GM18519 (cell line): ENCODE results near the gene PRPF6.

Source experiments
- ATAC-seq: cut with Tn5 transposase; IDR thresholded peaks from one replicate; pipeline ENCODE4 v1.9.1; 2021; ENCODE audit warnings: mild to moderate bottlenecking, moderate library complexity; ENCODE audit not compliant: unreplicated experiment, low FRiP score

The PRPF6 gene

DNA sequence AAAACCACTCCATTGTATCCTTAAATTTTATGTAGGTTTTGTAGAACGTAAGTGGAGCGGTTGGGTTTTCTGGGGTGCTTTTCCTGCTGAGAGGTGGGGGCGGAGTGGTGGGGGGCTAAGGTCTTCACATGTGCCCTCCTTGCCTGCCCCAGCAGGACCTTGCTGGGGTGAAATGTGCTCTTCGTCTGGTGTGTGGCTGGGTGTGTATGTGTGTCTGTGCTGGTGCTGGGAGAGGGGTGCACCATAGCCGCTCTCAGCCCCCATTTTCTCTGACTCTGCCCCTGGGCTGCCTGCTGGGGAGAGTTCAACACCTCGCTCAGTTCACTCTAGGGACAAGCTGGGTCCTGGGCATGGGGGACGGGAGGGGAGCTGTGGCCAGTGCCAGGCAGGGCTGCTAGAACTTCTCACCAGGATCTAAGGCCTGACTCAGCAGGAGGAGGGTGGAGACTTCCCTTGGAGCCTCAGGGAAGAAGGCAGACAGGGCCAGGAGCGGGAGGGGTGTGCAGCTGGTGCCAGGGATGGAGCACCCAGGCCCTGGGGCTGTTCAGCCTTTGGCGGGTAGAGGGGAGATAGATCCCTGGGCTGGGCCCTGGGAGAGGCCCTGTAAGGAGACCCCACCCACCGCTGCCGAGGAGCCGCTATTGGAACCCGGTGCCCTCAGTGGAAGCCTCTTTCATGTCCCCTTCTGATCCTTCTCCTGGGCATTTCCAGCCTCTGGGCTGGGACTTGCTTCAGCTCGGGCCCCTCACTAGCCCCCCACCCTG lies 63.7 kb downstream of the PRPF6 start:
- no peak for ATAC-seq

DNA sequence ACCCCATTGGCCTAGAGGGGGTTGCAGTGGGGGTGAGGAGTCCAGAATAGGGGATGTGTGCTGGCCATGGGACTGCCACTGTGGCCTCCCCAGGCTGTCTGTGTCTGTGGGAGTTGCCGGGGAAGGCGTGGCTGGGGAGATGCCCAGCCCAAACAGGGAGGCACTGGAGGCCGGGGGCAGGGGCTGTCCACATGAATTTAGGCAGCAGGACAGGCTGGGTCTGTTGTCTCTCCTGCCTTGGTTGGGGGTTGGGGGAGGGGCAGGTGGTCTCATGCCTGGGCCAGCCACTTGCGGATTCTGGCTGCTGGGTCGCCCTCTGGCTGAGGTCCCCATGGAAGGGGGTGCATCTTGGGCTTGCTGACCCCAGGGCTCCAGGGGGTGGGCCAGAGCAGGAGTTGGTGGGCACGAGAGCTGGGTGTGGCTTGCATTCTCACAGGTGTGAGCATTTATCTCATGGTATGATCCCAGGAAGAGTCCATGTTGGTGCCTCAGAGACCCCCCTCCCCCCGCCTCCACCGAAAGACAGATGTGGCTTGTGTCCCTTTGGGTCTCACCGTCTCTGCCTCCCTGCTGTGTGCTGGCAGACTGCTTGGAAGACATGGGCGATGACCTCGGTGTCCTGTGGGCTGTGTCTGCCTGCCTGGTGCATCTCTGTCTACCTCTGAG lies 64.5 kb downstream of the PRPF6 start:
- no peak for ATAC-seq

DNA sequence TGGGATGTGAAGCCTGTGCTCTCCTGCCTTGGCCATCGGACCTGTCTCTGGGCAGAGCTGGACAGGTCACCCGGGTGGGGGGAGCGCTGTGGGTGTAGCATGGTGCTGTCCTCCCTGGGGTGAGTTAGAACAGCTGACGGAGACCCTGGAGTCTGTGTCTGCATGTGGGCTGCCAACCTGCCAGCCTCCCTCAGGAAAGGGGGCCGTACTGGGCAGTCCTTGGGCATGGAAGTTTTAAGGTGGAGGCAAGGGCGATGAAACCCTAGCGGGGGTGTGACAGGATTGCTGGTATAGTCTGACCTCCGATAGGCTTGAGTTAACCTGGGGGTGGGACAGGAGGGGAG lies 66.1 kb downstream of the PRPF6 start:
- no peak for ATAC-seq

DNA sequence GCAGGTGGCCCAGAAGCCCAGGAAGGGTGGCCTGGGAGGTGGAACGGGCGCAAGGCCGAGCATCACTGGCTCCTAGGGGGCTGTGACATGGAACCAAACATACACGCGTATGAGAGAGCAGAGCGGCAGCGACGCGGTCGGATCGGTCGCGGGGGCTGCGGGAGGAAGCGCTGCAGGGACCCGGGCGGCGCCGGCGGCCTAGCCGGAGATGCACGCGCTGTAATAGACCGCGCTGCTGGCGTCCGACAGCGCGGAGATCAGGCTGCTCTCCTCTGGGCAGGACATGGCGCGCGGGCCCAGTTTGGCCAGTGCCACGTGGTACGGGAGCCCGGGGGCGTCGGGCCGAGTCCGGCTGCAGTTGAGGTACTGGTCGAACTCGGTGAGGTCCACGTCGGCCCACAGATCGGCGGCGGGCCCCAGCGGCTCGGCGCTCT lies 67.1 kb downstream of the PRPF6 start:
- no peak for ATAC-seq

DNA sequence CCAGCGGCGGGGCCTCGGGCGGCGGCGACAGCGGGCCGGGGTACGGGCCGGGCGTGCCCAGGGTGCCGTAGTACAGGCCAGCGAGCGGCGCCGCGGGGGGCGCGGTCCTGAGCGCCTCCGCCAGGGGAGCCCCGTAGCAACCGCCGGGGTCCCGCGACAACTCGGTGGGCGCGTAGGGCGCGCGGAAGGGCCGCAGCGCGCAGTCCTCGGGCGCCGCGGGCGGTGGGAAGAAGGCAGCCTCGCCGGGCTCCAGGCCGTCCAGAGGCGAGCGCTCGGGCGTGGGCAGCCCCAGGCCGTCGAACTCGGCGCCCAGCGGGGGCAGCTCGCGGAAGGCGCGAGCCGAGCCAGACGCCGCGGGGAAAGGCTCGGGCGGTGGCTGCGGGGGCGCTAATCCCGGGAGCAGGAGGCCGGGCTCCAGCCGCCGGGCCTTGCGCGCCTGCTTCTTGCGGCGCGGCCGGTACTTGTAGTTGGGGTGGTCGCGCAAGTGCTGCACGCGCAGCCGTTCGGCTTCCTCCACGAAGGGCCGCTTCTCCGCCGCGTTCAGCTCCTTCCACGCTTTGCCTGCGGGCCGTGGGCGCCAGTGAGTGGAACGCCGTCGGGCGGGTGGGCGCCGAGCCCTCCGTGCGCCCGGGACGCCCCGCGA lies 67.6 kb downstream of the PRPF6 start:
- no peak for ATAC-seq

DNA sequence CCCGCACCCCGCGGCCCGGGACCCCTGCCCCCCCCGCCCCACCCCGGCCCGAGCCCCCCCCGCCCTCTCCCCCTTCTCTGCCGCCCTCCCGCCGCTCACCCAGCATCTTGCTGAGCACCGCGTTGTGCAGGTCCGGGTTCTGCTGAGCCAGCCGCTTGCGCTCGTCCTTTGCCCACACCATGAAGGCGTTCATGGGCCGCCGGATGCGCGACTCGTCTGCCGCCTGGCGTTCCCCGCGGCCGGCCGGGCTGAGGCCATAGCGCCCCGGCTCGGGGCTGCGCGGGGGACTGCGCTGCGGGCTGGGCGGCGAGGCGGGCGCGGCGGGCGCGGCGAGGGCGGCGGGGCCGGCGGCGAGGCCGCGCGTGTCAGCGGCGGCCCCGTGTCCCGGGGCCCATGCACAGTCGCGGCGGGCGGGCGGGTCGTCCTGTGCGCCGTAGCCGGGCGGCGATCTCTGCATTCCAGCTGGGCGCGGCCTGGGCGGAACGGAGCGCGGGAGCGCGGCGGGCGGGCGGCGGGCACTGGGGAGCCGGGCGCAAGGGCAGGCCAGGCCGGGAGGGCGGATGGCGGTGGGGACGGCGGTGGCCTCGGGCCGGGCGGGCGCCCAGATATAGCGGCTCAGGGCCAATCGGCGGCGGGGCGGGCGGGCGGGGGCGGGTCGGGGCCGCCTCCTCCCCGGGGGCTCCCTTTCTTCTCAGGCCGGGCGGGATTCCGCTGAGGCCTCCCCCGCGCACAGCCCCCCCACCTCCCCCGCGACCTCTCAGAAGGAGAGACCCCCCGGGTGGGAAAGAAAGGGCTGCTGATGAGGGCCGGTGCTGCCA lies 68.3 kb downstream of the PRPF6 start, which contains the start of gene SOX18:
SOX18 (minus strand) TSS at position 580 of the 818 bp plus-strand sequence; CDS start at position 457, 123 bp downstream.
- ATAC-seq = no peak

DNA sequence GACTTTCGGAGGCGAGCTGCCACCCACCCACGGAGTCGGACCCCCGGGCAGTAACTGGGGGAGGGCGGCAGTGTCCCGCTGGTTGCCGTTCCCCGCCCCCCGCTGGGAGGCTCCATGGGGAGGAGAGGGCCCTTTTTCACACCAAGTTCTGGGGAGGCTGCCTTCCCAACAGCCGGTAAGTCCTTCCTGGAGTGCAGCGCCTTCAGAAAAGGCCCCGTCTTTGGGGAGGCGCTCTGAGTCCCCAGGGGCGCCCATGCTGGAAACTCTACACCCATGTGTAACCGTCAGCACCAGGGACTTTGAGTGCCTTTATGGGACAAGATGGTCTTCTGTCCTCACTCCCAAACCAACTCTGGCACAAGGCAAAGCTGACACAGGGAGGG lies 68.9 kb downstream of the PRPF6 start:
- no peak for ATAC-seq

DNA sequence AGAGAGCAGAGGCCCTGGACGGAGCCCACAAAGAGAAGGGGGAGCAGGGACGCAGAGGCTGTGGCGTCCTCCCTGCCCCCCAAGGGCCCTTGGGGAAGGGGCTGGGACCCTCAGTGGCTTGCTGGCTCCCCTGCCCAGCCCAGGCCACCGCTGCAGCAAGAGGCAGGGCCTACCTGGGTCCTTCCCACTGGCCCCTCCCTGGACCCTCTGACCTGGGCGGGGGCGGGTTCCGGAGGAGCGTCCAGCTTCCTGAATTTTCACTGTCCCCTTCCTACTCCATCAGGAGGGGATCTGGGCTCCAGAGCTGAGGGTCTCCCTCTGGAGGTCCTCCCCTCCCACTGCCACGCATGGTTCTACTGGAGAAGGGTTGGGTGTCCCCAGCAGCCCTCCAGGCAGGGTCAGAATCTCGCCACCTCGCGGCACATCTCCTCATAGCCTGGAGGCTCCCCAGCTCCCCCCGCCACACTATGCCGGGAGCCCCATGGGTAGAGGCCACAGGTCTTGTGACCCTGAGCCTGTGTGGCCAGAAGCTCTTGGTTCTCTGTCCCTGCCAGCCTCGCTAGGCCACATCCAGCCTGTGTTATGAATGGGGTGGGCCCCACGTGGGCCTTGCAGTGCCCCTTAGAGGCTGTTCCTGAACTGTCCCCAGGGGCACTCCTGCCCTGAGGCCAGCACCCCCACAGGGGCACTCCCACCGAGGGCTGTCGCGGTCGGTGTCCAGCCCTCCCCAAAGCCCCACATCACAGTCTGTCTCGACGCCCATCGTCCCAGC lies 69.5 kb downstream of the PRPF6 start:
- ATAC-seq = no peak

DNA sequence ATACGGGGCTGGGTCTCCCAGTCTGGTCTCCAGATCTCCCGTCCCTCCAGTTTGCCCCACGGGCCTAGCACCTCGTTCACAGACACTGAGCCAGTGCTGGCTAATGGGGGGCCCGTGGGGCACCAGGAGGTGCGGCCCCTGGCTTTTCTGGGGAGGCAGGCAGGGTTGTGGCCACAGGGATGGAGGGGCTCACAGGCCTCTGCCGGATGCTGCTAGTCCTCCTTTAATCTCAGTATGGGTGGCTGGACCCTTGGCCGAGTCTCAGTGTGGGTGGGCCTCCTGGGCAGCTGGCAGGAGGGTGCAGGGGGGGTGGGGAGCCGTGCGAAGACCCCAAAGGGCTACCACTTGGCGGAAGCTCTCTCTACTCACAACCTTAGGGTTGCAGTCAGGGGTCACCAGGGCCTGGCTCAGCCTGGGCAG lies 70.1 kb downstream of the PRPF6 start:
- no peak for ATAC-seq

DNA sequence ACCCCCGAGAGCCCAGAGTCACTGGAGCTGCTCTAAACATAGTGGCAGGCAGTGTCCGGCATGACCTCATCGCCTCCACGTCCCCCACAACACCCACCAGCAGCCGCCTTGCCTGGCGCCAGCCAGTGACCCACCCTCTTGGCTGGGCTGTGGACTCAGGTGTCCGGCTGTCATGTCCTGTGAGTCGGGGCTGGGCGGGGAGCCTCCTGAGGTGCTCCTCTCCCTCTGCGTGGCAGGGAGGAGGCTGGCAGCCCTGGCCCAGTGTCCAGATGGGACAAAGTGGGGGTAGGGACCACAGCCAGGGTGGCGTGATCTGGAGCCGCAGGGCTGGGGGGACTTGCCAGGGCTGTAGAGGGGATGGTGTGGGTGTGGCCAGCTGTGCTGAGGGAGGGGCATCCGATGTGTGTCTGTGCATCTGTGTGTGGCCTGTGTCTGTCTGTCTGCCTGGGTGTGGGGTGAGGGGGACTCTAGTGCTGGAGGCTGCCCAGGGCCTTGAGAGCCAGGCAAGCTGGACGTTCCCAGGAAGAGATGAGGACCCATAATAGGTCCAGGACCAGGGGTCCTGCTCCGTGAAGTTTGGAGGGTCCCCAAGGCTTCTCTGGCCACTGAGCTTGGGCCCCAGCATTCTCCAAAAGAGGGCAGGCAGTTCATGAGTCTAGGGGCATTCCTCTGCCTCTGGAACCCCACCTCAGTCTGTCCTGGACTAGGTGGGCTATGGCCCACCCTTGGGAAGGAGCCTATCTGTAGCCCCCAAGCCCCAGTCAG lies 70.8 kb downstream of the PRPF6 start:
- no peak for ATAC-seq

DNA sequence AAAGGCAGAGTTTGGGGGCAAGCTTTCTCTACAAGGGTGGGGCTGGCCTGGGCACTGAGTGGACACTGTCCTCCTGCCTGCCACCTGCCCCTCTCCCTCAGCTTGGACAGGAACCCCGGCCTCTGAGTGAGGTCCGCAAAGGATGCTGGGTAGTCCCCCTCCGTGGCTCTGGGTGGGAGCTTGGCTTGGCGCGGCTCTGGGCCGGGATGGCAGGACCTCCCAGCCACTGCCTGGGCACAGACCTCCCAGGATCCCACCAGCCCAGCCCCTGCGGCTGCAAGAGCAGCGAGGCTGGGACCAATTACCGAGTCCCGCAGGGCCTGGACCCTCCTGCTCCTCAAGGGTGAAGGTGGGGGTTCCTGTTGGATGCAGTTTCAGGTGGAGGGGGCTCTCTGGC lies 71.4 kb downstream of the PRPF6 start:
- ATAC-seq = no peak

DNA sequence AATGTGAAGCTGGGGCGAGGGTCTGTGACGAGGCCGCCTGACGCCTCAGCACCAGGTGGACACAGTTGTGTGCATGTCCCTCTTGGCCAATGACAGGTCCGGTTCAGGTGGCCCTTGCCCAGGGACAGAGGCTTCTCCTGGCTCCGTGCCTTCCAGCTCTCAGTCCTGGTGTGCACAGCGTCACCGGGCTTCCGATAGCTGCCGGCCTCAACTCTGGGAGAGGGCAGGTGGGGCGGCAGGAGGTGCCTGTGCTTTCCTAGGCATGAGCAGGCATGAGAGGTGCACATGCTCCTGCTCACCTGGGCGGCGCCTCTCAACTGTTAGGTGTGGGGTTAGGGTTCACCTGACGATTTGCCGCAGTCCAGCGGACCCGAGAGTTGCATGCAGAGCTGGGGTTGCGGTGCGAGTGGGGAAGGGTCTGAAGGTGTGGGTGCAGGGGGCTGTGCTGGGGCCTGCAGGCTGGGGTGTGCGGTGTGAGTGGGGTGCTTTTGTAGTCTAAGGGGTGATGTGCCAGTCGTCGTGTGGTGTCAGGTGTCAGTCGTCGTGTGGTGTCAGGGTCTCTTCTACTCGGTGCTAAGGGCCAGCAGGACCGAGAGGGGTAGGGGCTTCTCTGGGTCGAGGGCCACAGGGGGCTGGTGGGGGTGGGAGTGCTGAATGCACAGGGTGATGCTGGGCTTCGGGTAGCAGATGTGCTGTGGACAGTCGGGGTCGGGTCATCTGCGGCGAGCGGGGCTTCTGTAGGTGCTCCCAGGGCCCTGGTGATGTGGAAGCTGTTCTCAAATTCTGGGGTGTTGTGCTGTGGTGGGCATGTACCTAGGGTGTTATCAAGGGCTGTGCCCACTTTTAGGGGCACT lies 72.3 kb downstream of the PRPF6 start:
- ATAC-seq = no peak

DNA sequence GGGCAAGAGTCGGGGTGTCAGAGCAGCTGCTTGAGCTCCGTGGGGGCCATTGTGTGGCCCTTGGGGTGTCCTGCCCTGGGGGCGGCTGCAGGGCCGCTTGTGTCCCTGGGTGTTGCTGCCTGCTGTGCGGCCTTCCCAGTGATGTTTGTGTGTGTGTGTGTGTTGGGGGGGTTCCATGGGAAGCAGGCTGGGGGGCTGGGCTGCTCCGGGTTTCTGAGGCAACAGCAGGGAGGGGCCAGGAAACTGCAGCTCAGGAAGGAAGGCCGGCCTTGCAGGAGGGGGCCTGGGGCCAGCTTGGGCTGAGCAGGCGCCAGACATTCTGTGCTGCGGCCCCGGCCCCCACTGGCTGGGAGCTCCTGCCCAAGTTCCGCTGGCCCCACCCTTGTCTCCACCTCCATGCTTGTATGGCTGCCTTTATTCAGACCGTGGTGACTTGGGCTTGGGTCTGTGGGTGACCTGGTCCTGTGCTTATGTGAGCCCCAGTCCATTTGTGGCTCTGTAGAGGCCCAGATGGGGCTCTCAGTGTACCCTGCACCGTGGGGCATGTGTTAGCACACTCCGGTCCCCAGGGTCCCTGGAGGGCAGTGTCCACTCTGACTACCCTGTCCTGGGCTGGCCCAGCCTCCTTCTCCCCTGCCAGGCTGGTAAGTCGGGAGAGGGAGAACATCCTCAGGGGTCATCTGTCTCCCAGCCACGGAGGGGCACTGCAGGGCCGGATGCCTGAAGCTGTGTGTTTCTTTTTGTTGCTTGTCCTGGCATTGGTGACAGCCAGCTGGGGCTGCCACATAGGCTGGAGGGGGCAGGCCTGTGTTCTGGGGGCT lies 73.1 kb downstream of the PRPF6 start:
- no peak for ATAC-seq

DNA sequence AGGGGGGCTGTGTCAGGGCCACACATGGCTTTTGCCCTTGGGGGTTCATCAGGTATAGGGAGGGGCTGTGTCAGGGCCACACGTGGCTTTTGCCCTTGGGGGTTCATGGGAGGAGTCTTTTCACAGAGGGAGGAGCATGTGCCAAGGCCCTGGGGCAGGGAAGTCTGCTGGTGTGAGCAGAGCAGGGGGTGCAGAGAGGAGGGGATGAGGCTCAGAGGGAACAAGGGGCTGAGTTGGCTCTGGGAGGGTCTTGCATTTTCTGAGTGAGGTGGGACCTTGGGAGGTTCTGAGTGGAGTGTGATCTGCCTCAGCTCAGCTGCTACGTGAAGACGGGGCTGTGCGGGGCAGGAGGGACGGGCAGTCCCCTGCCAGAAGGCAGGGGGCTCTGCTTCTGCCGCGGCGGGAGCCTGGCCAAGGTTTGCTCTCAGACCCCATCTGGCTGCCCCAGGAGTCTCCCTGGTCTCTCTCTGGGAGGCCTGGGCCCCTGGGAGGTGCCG lies 74.5 kb downstream of the PRPF6 start:
- ATAC-seq = no peak

DNA sequence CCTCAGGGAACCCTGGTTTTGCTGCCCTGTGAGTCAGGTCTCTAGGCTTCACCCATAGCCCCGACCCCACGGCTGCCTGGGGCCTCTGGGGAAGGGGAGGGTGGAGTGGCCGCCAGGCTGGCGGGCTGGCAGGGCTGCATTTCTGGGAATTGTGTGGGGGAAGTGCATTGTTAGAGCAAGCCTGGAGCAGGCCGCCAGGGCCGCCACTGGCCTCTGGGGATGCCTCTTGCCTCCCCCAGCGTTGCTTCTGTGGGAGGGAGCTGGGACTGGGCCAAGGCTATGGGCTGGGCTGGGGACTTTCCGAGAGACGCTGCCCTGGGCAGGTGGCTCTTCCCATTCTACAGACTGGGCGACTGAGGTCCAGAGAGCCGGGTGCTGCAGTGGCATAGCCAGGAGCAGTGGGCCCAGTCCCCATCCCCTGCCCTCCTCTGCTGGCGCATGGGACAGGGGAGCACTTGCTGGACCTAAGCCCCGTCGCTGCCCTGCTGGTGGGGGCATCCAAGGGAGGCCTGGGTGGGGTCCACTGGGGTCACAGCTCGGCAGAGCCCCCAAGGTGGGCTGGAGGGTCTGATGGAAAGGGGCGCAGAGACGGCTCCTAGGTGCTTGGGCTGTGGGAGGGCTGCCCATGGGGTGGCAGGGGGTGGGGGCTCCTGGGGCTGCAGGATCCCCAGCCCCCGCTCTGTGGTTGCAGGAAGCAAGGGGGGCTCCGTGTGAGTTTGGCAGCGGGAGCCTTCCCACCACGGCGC lies 75.1 kb downstream of the PRPF6 start:
- ATAC-seq = no peak

DNA sequence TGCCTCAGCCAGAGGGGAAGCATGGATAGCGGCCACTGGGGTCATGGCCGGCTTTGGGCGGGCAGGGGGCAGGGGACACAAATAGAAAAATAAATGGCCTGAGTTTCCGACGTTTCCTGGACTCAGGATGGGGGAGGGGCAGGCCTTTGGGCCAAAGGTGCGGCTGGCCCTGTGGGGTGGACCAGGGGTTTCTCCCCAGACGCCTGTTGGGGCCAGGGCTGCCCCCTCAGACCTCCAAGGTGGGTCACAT lies 75.6 kb downstream of the PRPF6 start:
- no peak for ATAC-seq
